Thymus (tissue), 11 donors: ENCODE data around the gene SLC16A5. TPM values are rescaled to one million over a fixed set of nuclear protein-coding genes. Genes with fewer than 3 reads are reported as not detected.

Experiments
- DNase-seq, 9 donors: peaks; one replicate each; pipeline ENCODE4 v3.0.0-alpha.2; 2013; ENCODE audit warnings: low spot score in 9 of 9, low read depth in 6 of 9, missing footprints in 1 of 9
- H3K27ac ChIP-seq, 2 donors: one replicate each; pipeline ENCODE4 v1.5.1; 2013; ENCODE audit warnings: control low read depth in 1 of 2, low read depth in 1 of 2, low read length in 1 of 2, mild to moderate bottlenecking in 1 of 2, moderate library complexity in 1 of 2
- H3K27me3 ChIP-seq, 2 donors: one replicate each; pipeline ENCODE4 v1.5.1; 2013; ENCODE audit warnings: low read length in 1 of 2; ENCODE audit not compliant: control insufficient read depth in 2 of 2, insufficient read depth in 1 of 2
- H3K36me3 ChIP-seq, 2 donors: one replicate each; pipeline ENCODE4 v1.5.1; 2013; ENCODE audit warnings: low read length in 1 of 2, mild to moderate bottlenecking in 1 of 2, moderate library complexity in 1 of 2; ENCODE audit not compliant: control insufficient read depth in 2 of 2, insufficient read depth in 2 of 2
- H3K4me1 ChIP-seq, 2 donors: one replicate each; pipeline ENCODE4 v1.5.1; 2013; ENCODE audit warnings: low read length in 2 of 2; ENCODE audit not compliant: control insufficient read depth in 2 of 2, insufficient read depth in 2 of 2
- H3K4me3 ChIP-seq, 2 donors: one replicate each; pipeline ENCODE4 v1.5.1; 2013; ENCODE audit warnings: low read length in 2 of 2, control low read depth in 1 of 2, mild to moderate bottlenecking in 1 of 2
- H3K9me3 ChIP-seq, 2 donors: one replicate each; pipeline ENCODE4 v1.5.1; 2013; ENCODE audit warnings: low read length in 1 of 2, mild to moderate bottlenecking in 1 of 2; ENCODE audit not compliant: control insufficient read depth in 2 of 2, insufficient read depth in 1 of 2
- WGBS: extraction: QIAGEN DNeasy Blood & Tissue Kit; methylation state at CpG from one replicate; pipeline ENCODE4 v1.1.7; 2013; 5-methylcytosine and 5-hydroxymethylcytosine counted together
- polyA plus RNA-seq: library from polyadenylated mRNA; stranded (reverse); fragments of 200-250 nt; gene quantifications from one replicate; pipeline ENCODE4 v1.2.3, GENCODE V29; 2013
- total RNA-seq: library from RNA; stranded (reverse); fragments of 120-200 nt; gene quantifications from one replicate; pipeline ENCODE4 v1.2.4, GENCODE V29; 2013
- donor health status: healthy.

Gene SLC16A5
- total and polyA plus RNA-seq, 2 donors: 0.76 to 5.0 TPM

GRCh38 chr17:75078284-75079022 is 9.3 kb upstream of the SLC16A5 start:
- H3K36me3 ChIP-seq: no peaks in the 10 kb centered on the region
- peaks cover 0 to 4% of the 10 kb centered on the region in 2 donors for H3K9me3 ChIP-seq
- peaks cover 5 to 15% of the 10 kb centered on the region in 2 donors for H3K4me1 ChIP-seq
- no peak for DNase-seq
- 94% methylated on average over 17 of the region's 17 CpGs for WGBS
- no peak overlapping the region for H3K4me3 ChIP-seq
- H3K27me3 ChIP-seq: peaks cover 0 to 27% of the 10 kb centered on the region in 2 donors
- H3K27ac ChIP-seq: no peak overlapping the region

- peaks cover 5 to 18% of the 10 kb centered on the region in 2 donors for H3K4me1 ChIP-seq
- DNase-seq: no peak
- H3K27me3 ChIP-seq: peaks cover 0 to 27% of the 10 kb centered on the region in 2 donors
- WGBS: 83% methylated on average over 8 of the region's 8 CpGs
- H3K9me3 ChIP-seq: peaks cover 0 to 4% of the 10 kb centered on the region in 2 donors
- no peak overlapping the region for H3K27ac ChIP-seq
- no peaks in the 10 kb centered on the region for H3K36me3 ChIP-seq
- no peak overlapping the region for H3K4me3 ChIP-seq
Observed at GRCh38 chr17:75079023-75079373, 8.8 kb upstream of the SLC16A5 start.

DNA sequence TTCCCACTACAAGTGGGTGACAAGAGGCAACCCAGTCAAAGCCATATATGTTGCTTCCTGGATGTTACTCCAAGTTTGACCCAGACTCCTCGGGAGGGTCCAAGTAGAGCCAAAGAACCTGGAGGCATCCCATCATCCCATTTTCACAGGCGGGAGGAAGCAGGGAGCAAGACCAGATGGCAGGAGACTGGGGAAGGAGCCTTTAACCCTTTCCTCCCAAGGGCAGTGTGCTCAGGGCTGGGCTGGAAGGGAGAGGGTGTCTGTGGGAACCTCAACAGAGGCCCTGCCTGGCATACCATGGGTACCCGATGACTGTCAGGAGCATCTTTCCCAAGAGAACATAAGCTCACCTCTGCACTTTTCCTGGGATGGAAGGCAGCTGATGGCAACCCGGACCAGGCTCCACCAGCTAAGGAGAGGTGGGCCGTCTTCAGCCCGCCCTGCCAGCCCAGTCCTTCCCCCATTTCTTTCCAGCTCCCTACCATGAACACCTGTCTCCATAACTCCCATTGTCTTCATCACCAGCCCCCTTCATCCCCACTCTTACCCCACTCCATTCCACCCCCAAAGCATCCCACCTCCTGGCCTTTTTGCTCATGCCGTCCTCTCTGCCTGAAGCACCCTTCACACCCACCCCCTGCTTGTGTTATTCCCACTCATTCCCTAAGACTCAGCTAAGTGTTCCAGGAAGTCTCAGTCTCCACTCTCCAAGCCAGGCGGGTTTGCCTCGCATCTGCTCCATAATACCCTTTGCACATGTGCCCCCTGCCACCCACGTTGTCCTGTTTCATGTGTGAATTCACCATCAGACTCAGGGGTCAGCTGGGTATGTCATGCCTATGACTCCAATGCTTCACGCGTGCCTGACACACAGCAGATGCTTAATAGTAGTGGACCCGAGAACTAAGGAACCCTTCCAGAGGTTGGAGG is 5.9 kb upstream of the SLC16A5 start:
- H3K27me3 ChIP-seq: peaks cover 0 to 22% of the 10 kb centered on the region in 2 donors
- peaks cover 5 to 23% of the 10 kb centered on the region in 2 donors for H3K4me1 ChIP-seq
- no peak overlapping the region for H3K4me3 ChIP-seq
- DNase-seq: no peak
- H3K27ac ChIP-seq: no peak overlapping the region
- 96% methylated on average over 13 of the region's 13 CpGs for WGBS
- H3K9me3 ChIP-seq: peaks cover 0 to 4% of the 10 kb centered on the region in 2 donors
- H3K36me3 ChIP-seq: no peaks in the 10 kb centered on the region

GRCh38 chr17:75082683-75083082 is 5.1 kb upstream of the SLC16A5 start:
- Histone ChIP-seq H3K27ac (no peak overlapping the region), H3K27me3 (peaks cover 0 to 16% of the 10 kb centered on the region in 2 donors), H3K4me1 (peaks cover 4 to 25% of the 10 kb centered on the region in 2 donors), H3K36me3 (no peaks in the 10 kb centered on the region), H3K4me3 (no peak overlapping the region), H3K9me3 (peaks cover 0 to 4% of the 10 kb centered on the region in 2 donors)
- DNase-seq: no peak
- WGBS: 96% methylated on average over 6 of the region's 6 CpGs

GRCh38 chr17:75084039-75084660 is 3.6 kb upstream of the SLC16A5 start:
- peak in 2 of 9 donors; percentile 27 to 69 for DNase-seq
- Histone ChIP-seq H3K27ac (no peak overlapping the region), H3K27me3 (peaks cover 0 to 12% of the 10 kb centered on the region in 2 donors), H3K4me3 (no peak overlapping the region), H3K4me1 (peaks cover 5 to 28% of the 10 kb centered on the region in 2 donors), H3K9me3 (peaks cover 0 to 8% of the 10 kb centered on the region in 2 donors), H3K36me3 (no peaks in the 10 kb centered on the region)
- WGBS: 57% methylated on average over 14 of the region's 14 CpGs

DNA sequence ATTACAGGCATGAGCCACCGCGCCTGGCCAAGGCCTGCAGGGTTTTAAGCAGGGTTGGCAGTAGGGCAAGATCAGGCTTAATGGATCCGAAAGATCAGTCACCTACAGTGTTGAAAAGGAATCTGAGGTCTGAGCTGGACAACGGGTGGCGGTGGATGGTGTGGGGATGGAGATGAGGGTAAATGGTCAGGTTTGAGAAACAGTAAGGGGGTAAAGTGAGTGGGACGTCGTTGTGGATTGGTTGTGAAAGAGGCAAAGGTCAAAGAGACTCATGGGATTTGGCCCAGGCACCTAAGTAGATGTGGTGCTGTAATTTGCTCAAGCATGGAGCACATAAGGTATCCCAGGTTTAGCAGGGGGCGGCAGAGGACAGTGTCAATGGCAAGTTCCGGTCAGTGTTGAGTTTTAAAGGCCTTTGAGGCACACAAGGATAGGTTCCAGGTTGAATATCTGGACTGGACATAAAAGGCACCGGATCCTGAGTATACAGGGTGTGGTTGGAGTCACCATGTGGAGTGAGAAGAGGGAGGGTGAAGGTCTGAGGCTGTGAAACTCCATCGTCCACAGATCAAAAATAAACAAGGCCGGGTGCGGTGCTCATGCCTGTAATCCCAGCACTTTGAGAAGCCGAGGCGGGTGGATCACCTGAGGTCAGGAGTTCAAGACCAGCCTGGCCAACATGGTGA is 1.1 kb upstream of the SLC16A5 start:
- peaks cover 0 to 8% of the 10 kb centered on the region in 2 donors for H3K9me3 ChIP-seq
- no peak overlapping the region for H3K4me3 ChIP-seq
- no peak overlapping the region for H3K27ac ChIP-seq
- DNase-seq: no peak
- peaks cover 5 to 33% of the 10 kb centered on the region in 2 donors for H3K4me1 ChIP-seq
- no peaks in the 10 kb centered on the region for H3K36me3 ChIP-seq
- peaks cover 0 to 12% of the 10 kb centered on the region in 2 donors for H3K27me3 ChIP-seq
- 90% methylated on average over 15 of the region's 15 CpGs for WGBS

- peaks cover 0 to 12% of the 10 kb centered on the region in 2 donors for H3K27me3 ChIP-seq
- H3K4me1 ChIP-seq: peaks cover 5 to 33% of the 10 kb centered on the region in 2 donors
- peak overlapping the region; percentile 53 to 67 for H3K4me3 ChIP-seq
- H3K27ac ChIP-seq: peak overlapping the region; percentile 37 to 38
- WGBS: 76% methylated on average over 12 of the region's 12 CpGs
- H3K9me3 ChIP-seq: peaks cover 0 to 8% of the 10 kb centered on the region in 2 donors
- no peaks in the 10 kb centered on the region for H3K36me3 ChIP-seq
- DNase-seq: no peak
Observed at GRCh38 chr17:75087182-75087557, 584 bp upstream of the SLC16A5 start.

DNA sequence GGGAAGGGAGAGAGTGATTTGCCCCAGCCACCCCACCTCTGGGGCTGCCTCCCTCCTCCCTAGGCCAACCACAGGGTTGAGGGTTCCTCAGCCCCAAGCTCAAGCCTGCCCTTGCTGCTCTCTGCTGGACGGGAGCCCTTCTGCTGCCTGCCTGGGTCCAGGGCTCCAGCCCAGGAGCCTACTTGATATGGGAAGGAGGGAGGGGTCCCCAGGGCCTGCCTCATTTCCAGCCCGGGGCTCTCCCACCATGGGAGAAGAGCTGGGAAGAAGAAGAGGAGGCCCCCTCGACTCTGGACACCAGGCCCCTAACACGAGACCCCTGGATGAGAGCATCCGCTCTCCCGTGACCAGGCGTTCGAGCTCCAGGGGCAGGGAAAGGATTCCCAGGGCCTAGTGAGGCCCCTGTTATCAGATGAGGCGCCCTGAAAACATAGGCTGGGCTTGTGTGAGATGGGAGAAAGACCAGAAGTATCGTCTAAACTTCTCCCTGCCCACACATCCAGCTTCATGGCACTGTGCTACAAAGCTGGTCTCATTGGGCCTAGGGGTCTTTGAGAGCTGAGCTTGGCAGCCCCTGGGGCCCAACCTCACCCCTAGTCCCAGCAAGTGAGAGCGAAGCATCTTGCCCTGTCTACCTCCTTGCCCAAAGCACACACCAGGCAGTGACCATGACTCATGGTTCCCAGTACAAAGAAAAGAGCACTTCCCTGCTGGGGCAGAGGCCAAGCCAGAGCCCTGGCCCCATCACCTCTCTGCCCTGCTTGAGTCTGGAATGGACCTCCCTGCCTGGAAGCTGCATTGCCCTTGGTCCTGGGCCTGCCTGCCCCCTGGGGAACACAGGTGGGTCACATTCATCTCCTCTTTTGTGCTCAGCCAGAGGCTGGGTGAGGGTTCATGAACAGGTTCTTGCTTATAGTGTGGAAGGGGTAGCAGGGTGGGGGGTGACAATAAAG is 987 bp downstream of the SLC16A5 start:
- no peak for DNase-seq
- H3K27me3 ChIP-seq: peaks cover 0 to 12% of the 10 kb centered on the region in 2 donors
- peak overlapping the region; percentile 53 to 67 for H3K4me3 ChIP-seq
- 90% methylated on average over 11 of the region's 11 CpGs for WGBS
- H3K27ac ChIP-seq: no peak overlapping the region
- peaks cover 0 to 8% of the 10 kb centered on the region in 2 donors for H3K9me3 ChIP-seq
- H3K36me3 ChIP-seq: no peaks in the 10 kb centered on the region
- H3K4me1 ChIP-seq: peaks cover 5 to 33% of the 10 kb centered on the region in 2 donors
